Stomach smooth muscle (tissue), 2 donors: ENCODE data around the gene MIEN1.
"Not testable (repeated sequence)": the region's sequence is repeated elsewhere in the genome, so short reads cannot be mapped to it uniquely, and the experiment has no call there.

Source experiments
- H3K27ac ChIP-seq: one replicate; pipeline ENCODE4 v1.7.0; 2013; ENCODE audit warnings: mild to moderate bottlenecking, low read length, inconsistent platforms
- H3K27me3 ChIP-seq, 2 donors: one replicate each; pipeline ENCODE4 v1.7.0; 2013; ENCODE audit warnings: low read length in 2 of 2; ENCODE audit not compliant: insufficient read depth in 2 of 2, control insufficient read depth in 1 of 2
- H3K36me3 ChIP-seq, 2 donors: one replicate each; pipeline ENCODE4 v1.7.0; 2013; ENCODE audit warnings: low read length in 2 of 2; ENCODE audit not compliant: control insufficient read depth in 2 of 2, insufficient read depth in 2 of 2
- H3K4me1 ChIP-seq: one replicate; pipeline ENCODE4 v1.7.0; 2013; ENCODE audit warnings: low read length; ENCODE audit not compliant: control insufficient read depth, insufficient read depth
- H3K4me3 ChIP-seq, 2 donors: one replicate each; pipeline ENCODE4 v1.7.0; 2013; ENCODE audit warnings: low read length in 2 of 2
- H3K9ac ChIP-seq, 2 donors: one replicate each; pipeline ENCODE4 v1.7.0; 2013; ENCODE audit warnings: low read length in 2 of 2, mild to moderate bottlenecking in 1 of 2
- H3K9me3 ChIP-seq, 2 donors: one replicate each; pipeline ENCODE4 v1.7.0; 2013; ENCODE audit warnings: low read length in 2 of 2; ENCODE audit not compliant: control insufficient read depth in 2 of 2
- donor health status: healthy.
- donor health status: Pancreatic carcinoma.

MIEN1 gene

GRCh38 chr17:39726617-39727016 is 3.7 kb downstream of the MIEN1 start:
- Histone ChIP-seq H3K9ac (no peak overlapping the region), H3K36me3 (peaks cover 9 to 20% of the 10 kb centered on the region in 2 donors), H3K27me3 (no peaks in the 10 kb centered on the region), H3K9me3 (no peaks in the 10 kb centered on the region), H3K4me3 (no peak overlapping the region), H3K27ac (no peak overlapping the region), H3K4me1 (peaks cover 10% of the 10 kb centered on the region)

GRCh38 chr17:39725923-39726322 is 4.4 kb downstream of the MIEN1 start:
- H3K27ac ChIP-seq, H3K9me3 ChIP-seq, H3K4me3 ChIP-seq, H3K4me1 ChIP-seq, H3K9ac ChIP-seq, H3K27me3 ChIP-seq: not testable (repeated sequence)
- peaks cover 9 to 20% of the 10 kb centered on the region in 2 donors for H3K36me3 ChIP-seq

- Histone ChIP-seq H3K27me3 (no peaks in the 10 kb centered on the region), H3K36me3 (peaks cover 12 to 23% of the 10 kb centered on the region in 2 donors), H3K9me3 (no peaks in the 10 kb centered on the region), H3K4me3 (no peak overlapping the region), H3K9ac (no peak overlapping the region), H3K4me1 (peaks cover 7% of the 10 kb centered on the region), H3K27ac (no peak overlapping the region)
Measured at GRCh38 chr17:39724731-39725130, 5.6 kb downstream of the MIEN1 start.

DNA sequence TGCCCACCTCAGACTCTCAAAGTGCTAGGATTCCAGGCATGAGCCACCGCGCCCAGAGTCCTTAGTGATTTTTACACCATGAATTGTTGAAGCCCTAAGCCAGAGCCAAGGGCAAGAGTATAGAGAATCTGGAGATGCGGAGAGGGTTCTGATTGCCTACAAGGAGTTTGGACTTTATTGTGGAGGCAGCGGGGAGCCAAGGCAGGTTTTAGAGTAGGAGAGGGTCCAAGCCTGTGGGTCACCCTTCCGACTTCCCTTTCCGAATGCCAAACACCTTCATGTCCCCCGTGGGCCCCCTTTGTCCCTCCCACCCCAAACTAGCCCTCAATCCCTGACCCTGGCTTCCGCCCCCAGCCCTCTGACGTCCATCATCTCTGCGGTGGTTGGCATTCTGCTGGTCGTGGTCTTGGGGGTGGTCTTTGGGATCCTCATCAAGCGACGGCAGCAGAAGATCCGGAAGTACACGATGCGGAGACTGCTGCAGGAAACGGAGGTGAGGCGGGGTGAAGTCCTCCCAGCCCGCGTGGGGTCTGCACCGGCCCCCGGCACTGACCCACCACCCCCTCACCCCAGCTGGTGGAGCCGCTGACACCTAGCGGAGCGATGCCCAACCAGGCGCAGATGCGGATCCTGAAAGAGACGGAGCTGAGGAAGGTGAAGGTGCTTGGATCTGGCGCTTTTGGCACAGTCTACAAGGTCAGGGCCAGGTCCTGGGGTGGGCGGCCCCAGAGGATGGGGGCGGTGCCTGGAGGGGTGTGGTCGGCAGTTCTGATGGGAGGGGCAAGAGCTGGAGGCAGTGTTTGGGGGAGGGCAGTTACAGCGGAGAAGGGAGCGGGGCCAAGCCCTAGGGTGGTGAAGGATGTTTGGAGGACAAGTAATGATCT is 7.1 kb downstream of the MIEN1 start:
- no peak overlapping the region for H3K4me3 ChIP-seq
- H3K9ac ChIP-seq, result no peak overlapping the region
- H3K9me3 ChIP-seq, result no peaks in the 10 kb centered on the region
- H3K36me3 ChIP-seq, result peaks cover 16 to 30% of the 10 kb centered on the region in 2 donors
- no peak overlapping the region for H3K27ac ChIP-seq
- no peaks in the 10 kb centered on the region for H3K4me1 ChIP-seq
- H3K27me3 ChIP-seq, result no peaks in the 10 kb centered on the region

DNA sequence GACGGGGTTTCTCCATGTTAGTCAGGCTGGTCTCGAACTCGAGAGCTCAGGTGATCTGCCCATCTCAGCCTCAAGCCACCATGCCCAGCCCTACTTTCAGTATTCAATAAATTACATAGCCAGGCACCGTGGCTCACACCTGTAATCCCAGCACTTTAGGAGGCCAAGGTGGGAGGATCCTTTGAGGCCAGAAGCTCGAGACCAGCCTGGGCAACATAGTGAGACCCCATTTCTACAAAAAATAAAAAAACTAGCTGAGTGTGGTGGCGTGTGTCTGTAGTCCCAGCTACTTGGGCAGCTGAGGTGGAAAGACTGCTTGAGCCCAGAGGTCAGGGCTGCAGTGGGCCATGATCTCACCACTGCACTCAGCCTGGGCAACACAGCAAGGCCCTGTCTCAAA is 8.2 kb downstream of the MIEN1 start:
- Histone ChIP-seq H3K27me3 (no peaks in the 10 kb centered on the region), H3K9ac (no peak overlapping the region), H3K4me1 (no peaks in the 10 kb centered on the region), H3K9me3 (no peaks in the 10 kb centered on the region), H3K27ac (no peak overlapping the region), H3K36me3 (peaks cover 10 to 33% of the 10 kb centered on the region in 2 donors), H3K4me3 (no peak overlapping the region)

- no peak overlapping the region for H3K27ac ChIP-seq
- no peaks in the 10 kb centered on the region for H3K9me3 ChIP-seq
- no peaks in the 10 kb centered on the region for H3K27me3 ChIP-seq
- peaks cover 20 to 33% of the 10 kb centered on the region in 2 donors for H3K36me3 ChIP-seq
- no peak overlapping the region for H3K4me3 ChIP-seq
- H3K9ac ChIP-seq, result no peak overlapping the region
- H3K4me1 ChIP-seq, result peaks cover 3% of the 10 kb centered on the region
Measured at GRCh38 chr17:39719563-39720355, 10.6 kb downstream of the MIEN1 start.

DNA sequence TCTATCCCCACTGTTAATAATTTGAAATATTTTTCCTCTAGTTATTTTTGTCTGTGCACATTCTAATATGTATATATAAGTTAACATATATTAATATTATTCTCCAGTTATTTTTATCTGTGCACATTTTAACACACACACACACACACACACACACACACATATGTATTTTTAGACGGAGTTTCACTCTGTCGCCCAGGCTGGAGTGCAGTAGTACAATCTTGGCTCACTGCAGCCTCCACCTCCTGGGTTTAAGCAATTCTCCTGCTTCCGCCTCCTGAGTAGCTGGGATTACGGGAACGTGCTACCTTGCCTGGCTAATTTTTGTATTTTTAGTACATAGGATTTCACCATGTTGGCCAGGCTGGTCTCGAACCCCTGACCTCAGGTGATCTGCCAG is 12.7 kb downstream of the MIEN1 start:
- no peak overlapping the region for H3K9ac ChIP-seq
- no peaks in the 10 kb centered on the region for H3K9me3 ChIP-seq

GRCh38 chr17:39716879-39717536 is 13.3 kb downstream of the MIEN1 start:
- Histone ChIP-seq H3K36me3 (peaks cover 27 to 32% of the 10 kb centered on the region in 2 donors), H3K27me3 (no peaks in the 10 kb centered on the region), H3K4me3 (no peak overlapping the region), H3K27ac (no peak overlapping the region), H3K9me3 (no peaks in the 10 kb centered on the region), H3K4me1 (peaks cover 3% of the 10 kb centered on the region), H3K9ac (no peak overlapping the region)

More for the DNA sequence above, 12.7 kb downstream of the MIEN1 start:
- peaks cover 3% of the 10 kb centered on the region for H3K4me1 ChIP-seq
- H3K27ac ChIP-seq, result no peak overlapping the region
- H3K27me3 ChIP-seq, result no peaks in the 10 kb centered on the region
- H3K4me3 ChIP-seq, result no peak overlapping the region
- H3K36me3 ChIP-seq, result peaks cover 22 to 32% of the 10 kb centered on the region in 2 donors

GRCh38 chr17:39716073-39716818 is 14.1 kb downstream of the MIEN1 start:
- Histone ChIP-seq H3K4me1 (peaks cover 3% of the 10 kb centered on the region), H3K36me3 (peaks cover 34 to 39% of the 10 kb centered on the region in 2 donors), H3K9me3 (no peaks in the 10 kb centered on the region), H3K27me3 (no peaks in the 10 kb centered on the region), H3K4me3 (no peak overlapping the region), H3K27ac (no peak overlapping the region), H3K9ac (no peak overlapping the region)
